Thymus (tissue), 11 donors: ENCODE measurements around the gene ATP5PO. TPM values are rescaled to one million over a fixed set of nuclear protein-coding genes. Genes with fewer than 3 reads are reported as not detected.

Source experiments
- DNase-seq, 9 donors: peaks; one replicate each; pipeline ENCODE4 v3.0.0-alpha.2; 2013; ENCODE audit warnings: low spot score in 9 of 9, low read depth in 6 of 9, missing footprints in 1 of 9
- H3K27ac ChIP-seq, 2 donors: one replicate each; pipeline ENCODE4 v1.5.1; 2013; ENCODE audit warnings: control low read depth in 1 of 2, low read depth in 1 of 2, low read length in 1 of 2, mild to moderate bottlenecking in 1 of 2, moderate library complexity in 1 of 2
- H3K27me3 ChIP-seq, 2 donors: one replicate each; pipeline ENCODE4 v1.5.1; 2013; ENCODE audit warnings: low read length in 1 of 2; ENCODE audit not compliant: control insufficient read depth in 2 of 2, insufficient read depth in 1 of 2
- H3K36me3 ChIP-seq, 2 donors: one replicate each; pipeline ENCODE4 v1.5.1; 2013; ENCODE audit warnings: low read length in 1 of 2, mild to moderate bottlenecking in 1 of 2, moderate library complexity in 1 of 2; ENCODE audit not compliant: control insufficient read depth in 2 of 2, insufficient read depth in 2 of 2
- H3K4me1 ChIP-seq, 2 donors: one replicate each; pipeline ENCODE4 v1.5.1; 2013; ENCODE audit warnings: low read length in 2 of 2; ENCODE audit not compliant: control insufficient read depth in 2 of 2, insufficient read depth in 2 of 2
- H3K4me3 ChIP-seq, 2 donors: one replicate each; pipeline ENCODE4 v1.5.1; 2013; ENCODE audit warnings: low read length in 2 of 2, control low read depth in 1 of 2, mild to moderate bottlenecking in 1 of 2
- H3K9me3 ChIP-seq, 2 donors: one replicate each; pipeline ENCODE4 v1.5.1; 2013; ENCODE audit warnings: low read length in 1 of 2, mild to moderate bottlenecking in 1 of 2; ENCODE audit not compliant: control insufficient read depth in 2 of 2, insufficient read depth in 1 of 2
- WGBS: extraction: QIAGEN DNeasy Blood & Tissue Kit; methylation state at CpG from one replicate; pipeline ENCODE4 v1.1.7; 2013; 5-methylcytosine and 5-hydroxymethylcytosine counted together
- polyA plus RNA-seq: library from polyadenylated mRNA; stranded (reverse); fragments of 200-250 nt; gene quantifications from one replicate; pipeline ENCODE4 v1.2.3, GENCODE V29; 2013
- total RNA-seq: library from RNA; stranded (reverse); fragments of 120-200 nt; gene quantifications from one replicate; pipeline ENCODE4 v1.2.4, GENCODE V29; 2013
- donor health status: healthy.

ATP5PO gene
- total and polyA plus RNA-seq, 2 donors, result 252 to 294 TPM

DNA sequence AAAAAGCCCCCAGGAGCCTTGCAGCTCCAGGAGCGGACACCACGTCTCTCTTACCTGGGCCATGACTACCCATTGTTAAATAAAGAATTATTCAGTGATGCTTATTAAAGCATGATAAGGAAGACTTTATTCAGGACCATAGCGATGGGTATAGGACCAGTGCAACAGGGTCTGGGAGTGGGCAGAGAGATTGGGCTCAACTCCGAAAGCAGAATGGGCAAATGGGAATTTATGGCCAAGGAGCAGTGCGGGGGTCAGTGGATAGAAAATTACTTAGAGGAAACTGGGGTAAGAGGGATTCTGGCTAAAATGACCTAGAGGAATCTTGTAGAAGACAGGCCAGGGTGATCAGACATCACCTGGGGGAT lies 580 bp upstream of the ATP5PO start:
- peak overlapping the region; percentile 82 to 95 for H3K4me3 ChIP-seq
- DNase-seq, result no peak
- peaks cover 14% of the 10 kb centered on the region in 2 donors for H3K4me1 ChIP-seq
- 68% methylated on average over 5 of the region's 5 CpGs for WGBS
- H3K27me3 ChIP-seq, result no peaks in the 10 kb centered on the region
- no peaks in the 10 kb centered on the region for H3K9me3 ChIP-seq
- H3K36me3 ChIP-seq, result peaks cover 2 to 21% of the 10 kb centered on the region in 2 donors
- peak overlapping the region; percentile 27 to 46 for H3K27ac ChIP-seq

GRCh38 chr21:33914188-33914587 lies 1.4 kb downstream of the ATP5PO start:
- Histone ChIP-seq H3K27me3 (no peaks in the 10 kb centered on the region), H3K9me3 (no peaks in the 10 kb centered on the region), H3K4me3 (no peak overlapping the region), H3K36me3 (peaks cover 12 to 39% of the 10 kb centered on the region in 2 donors), H3K4me1 (peaks cover 14% of the 10 kb centered on the region in 2 donors), H3K27ac (no peak overlapping the region)
- WGBS, result 90% methylated on average over 5 of the region's 5 CpGs
- no peak for DNase-seq

- Histone ChIP-seq H3K27me3 (no peaks in the 10 kb centered on the region), H3K27ac (no peak overlapping the region), H3K9me3 (no peaks in the 10 kb centered on the region), H3K4me1 (peaks cover 4 to 7% of the 10 kb centered on the region in 2 donors), H3K4me3 (no peak overlapping the region), H3K36me3 (peaks cover 52 to 81% of the 10 kb centered on the region in 2 donors)
- 97% methylated on average over 6 of the region's 6 CpGs for WGBS
- no peak for DNase-seq
Observed at GRCh38 chr21:33909756-33910155, 5.8 kb downstream of the ATP5PO start.

DNA sequence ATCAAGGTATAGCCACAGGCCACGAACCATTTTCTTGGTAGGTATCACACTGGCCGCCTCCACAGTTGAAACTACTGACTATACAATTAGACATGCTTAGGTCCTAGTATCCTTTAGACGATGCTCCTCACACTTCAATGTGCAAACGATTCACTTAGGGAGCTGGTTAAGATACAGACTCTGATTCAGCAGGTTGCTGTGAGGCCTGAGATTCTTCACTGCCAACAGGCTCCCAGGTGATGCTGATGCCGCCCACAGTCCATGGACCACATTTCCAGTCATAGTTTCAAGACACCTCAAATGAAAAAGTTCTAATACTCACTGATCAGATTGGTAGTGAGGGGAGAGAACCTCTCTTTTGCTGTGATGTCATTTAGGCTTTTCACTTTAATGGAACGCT lies 6.8 kb downstream of the ATP5PO start:
- Histone ChIP-seq H3K4me3 (no peak overlapping the region), H3K9me3 (no peaks in the 10 kb centered on the region), H3K36me3 (peaks cover 61 to 91% of the 10 kb centered on the region in 2 donors), H3K27ac (no peak overlapping the region), H3K4me1 (no peaks in the 10 kb centered on the region), H3K27me3 (no peaks in the 10 kb centered on the region)
- 90% methylated on average over 6 of the region's 6 CpGs for WGBS
- DNase-seq, result no peak

- Histone ChIP-seq H3K27ac (no peak overlapping the region), H3K4me1 (no peaks in the 10 kb centered on the region), H3K4me3 (no peak overlapping the region), H3K27me3 (no peaks in the 10 kb centered on the region), H3K9me3 (no peaks in the 10 kb centered on the region), H3K36me3 (peaks cover 73 to 74% of the 10 kb centered on the region in 2 donors)
- WGBS, result 95% methylated on average over 5 of the region's 5 CpGs
- no peak for DNase-seq
Observed at GRCh38 chr21:33904041-33904440, 11.6 kb downstream of the ATP5PO start.

DNA sequence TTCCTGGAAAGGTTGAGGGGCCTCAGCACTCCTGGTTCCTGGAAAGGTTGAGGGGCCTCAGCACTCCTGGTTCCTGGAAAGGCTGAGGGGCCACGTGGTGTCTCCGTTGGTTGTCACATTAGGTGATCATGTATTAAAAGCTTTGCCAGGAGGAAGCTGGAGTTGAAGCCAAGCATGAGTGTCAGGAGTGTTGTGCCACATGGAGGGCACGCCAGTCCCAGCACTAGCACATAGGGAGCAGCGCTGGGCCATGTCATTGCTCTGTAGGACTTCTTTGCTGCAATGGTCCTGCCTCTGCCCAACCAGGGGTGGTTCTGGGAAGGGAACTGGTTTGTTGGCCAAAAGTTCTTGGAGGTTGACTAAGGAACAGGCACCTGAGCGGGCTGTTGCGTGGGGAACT lies 13.3 kb downstream of the ATP5PO start:
- Histone ChIP-seq H3K4me3 (no peak overlapping the region), H3K36me3 (peaks cover 58% of the 10 kb centered on the region in 2 donors)

GRCh38 chr21:33901412-33902288 lies 14.0 kb downstream of the ATP5PO start:
- H3K4me1 ChIP-seq, result no peaks in the 10 kb centered on the region
- 91% methylated on average over 13 of the region's 13 CpGs for WGBS
- H3K36me3 ChIP-seq, result peaks cover 51% of the 10 kb centered on the region in 2 donors
- H3K27me3 ChIP-seq, result no peaks in the 10 kb centered on the region
- H3K9me3 ChIP-seq, result no peaks in the 10 kb centered on the region
- H3K4me3 ChIP-seq, result no peak overlapping the region
- peak in 2 of 9 donors; percentile 24 to 32 for DNase-seq
- no peak overlapping the region for H3K27ac ChIP-seq

More for the DNA sequence above, 13.3 kb downstream of the ATP5PO start:
- Histone ChIP-seq H3K27ac (no peak overlapping the region), H3K27me3 (no peaks in the 10 kb centered on the region), H3K4me1 (no peaks in the 10 kb centered on the region), H3K9me3 (no peaks in the 10 kb centered on the region)
- DNase-seq, result no peak
- 96% methylated on average over 6 of the region's 6 CpGs for WGBS

GRCh38 chr21:33899199-33899598 lies 16.4 kb downstream of the ATP5PO start:
- no peaks in the 10 kb centered on the region for H3K27me3 ChIP-seq
- 97% methylated on average over 5 of the region's 5 CpGs for WGBS
- peaks cover 0 to 6% of the 10 kb centered on the region in 2 donors for H3K4me1 ChIP-seq
- H3K4me3 ChIP-seq, result no peak overlapping the region
- peaks cover 28 to 29% of the 10 kb centered on the region in 2 donors for H3K36me3 ChIP-seq
- no peak for DNase-seq
- H3K27ac ChIP-seq, result no peak overlapping the region
- H3K9me3 ChIP-seq, result no peaks in the 10 kb centered on the region

DNA sequence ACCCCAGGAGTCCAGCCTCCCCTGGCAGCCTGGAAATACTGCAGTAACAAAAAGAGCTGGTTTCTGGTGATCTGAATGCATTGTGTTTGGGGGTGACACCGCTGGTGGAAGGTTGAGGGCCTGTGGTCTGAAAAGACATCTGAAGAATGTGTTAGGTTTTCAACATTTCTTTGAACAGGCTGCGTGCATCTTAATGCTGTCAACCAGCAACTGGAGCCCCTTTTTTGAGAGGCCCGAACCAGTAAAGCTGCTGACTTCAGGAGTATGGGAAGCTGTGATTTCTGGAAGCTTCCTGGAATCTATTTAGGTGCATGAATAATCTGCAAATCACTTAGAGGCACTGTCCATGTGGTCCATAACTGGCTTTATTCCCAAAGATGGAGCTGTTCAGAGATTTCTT lies 17.0 kb downstream of the ATP5PO start:
- 98% methylated on average over 3 of the region's 3 CpGs for WGBS

More for the DNA sequence above, 17.0 kb downstream of the ATP5PO start:
- H3K9me3 ChIP-seq, result no peaks in the 10 kb centered on the region
- no peak for DNase-seq
- H3K27me3 ChIP-seq, result no peaks in the 10 kb centered on the region
- peaks cover 23% of the 10 kb centered on the region in 2 donors for H3K36me3 ChIP-seq
- no peak overlapping the region for H3K27ac ChIP-seq
- peaks cover 0 to 10% of the 10 kb centered on the region in 2 donors for H3K4me1 ChIP-seq
- no peak overlapping the region for H3K4me3 ChIP-seq
